Vagina (tissue), 2 donors: ENCODE measurements around the gene APPL2.

Source experiments
- POLR2A ChIP-seq, 2 donors: fragments of 450-650 bp; IDR thresholded peaks; one replicate each; pipeline ENCODE4 v1.6.1; 2017; ENCODE audit warnings: antibody characterized with exemption in 2 of 2, mild to moderate bottlenecking in 2 of 2, moderate library complexity in 2 of 2
- POLR2AphosphoS5 ChIP-seq, 2 donors: sonication (generic); formaldehyde crosslinking; IDR thresholded peaks; one replicate each; pipeline ENCODE4 v1.9.0; 2017; ENCODE audit warnings: antibody characterized with exemption in 2 of 2, mild to moderate bottlenecking in 2 of 2, low read depth in 1 of 2; ENCODE audit not compliant: insufficient read depth in 1 of 2
- TF ChIP-seq, protein P1 (sequence below), 3 experiments: fragments of 450-650 bp in 2 of 3; fragments of 200-600 bp in 1 of 3; sonication (generic) in 1 of 3; IDR thresholded peaks; one replicate each; pipeline ENCODE4 v1.5.1; 2017 to 2019; ENCODE audit warnings: antibody characterized with exemption in 3 of 3, mild to moderate bottlenecking in 2 of 3, moderate library complexity in 2 of 3

DNA sequence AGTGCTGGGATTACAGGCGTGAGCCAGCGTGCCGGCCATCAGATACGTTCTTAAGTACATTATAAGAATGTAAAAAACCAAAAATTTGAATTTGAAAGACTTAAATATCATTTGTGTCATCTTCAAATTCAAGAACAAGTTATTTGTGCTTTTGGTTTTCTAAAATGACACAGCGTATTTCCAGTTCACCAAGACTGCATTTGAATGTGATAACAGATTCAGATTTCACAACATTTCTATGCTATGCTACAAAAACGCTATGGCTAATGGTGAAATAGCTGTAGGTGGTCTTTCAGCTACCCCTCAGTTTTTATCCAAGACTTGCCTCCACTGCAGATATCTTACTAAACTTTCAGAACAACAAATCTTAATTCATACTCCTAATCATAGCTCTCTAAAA is 46.7 kb downstream of the APPL2 start:
- TF ChIP-seq, protein P1, sequence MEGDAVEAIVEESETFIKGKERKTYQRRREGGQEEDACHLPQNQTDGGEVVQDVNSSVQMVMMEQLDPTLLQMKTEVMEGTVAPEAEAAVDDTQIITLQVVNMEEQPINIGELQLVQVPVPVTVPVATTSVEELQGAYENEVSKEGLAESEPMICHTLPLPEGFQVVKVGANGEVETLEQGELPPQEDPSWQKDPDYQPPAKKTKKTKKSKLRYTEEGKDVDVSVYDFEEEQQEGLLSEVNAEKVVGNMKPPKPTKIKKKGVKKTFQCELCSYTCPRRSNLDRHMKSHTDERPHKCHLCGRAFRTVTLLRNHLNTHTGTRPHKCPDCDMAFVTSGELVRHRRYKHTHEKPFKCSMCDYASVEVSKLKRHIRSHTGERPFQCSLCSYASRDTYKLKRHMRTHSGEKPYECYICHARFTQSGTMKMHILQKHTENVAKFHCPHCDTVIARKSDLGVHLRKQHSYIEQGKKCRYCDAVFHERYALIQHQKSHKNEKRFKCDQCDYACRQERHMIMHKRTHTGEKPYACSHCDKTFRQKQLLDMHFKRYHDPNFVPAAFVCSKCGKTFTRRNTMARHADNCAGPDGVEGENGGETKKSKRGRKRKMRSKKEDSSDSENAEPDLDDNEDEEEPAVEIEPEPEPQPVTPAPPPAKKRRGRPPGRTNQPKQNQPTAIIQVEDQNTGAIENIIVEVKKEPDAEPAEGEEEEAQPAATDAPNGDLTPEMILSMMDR (IDR thresholded peaks at IDR 0.05), result no peak
- TF ChIP-seq POLR2AphosphoS5 (IDR thresholded peaks at IDR 0.05; ENCODE audit: insufficient read depth in 1 of 2, low read depth in 1 of 2) (no peak), POLR2A (IDR thresholded peaks at IDR 0.05) (no peak)
